Activated CD8-positive, alpha-beta T cell treated with anti-CD3 and anti-CD28 coated beads, Interleukin-2, amount 10 ng/mL, durations not matched to agents 7 days and 5 days (primary cell): ENCODE measurements around the gene RHOH. TPM values are rescaled to one million over a fixed set of nuclear protein-coding genes. Genes with fewer than 3 reads are reported as not detected.

ENCODE experiments used
- ATAC-seq: fragments of 150-1000 bp; cut with Tn5 transposase; one replicate; pipeline ENCODE4 v1.10.0; 2021; ENCODE audit warnings: moderate library complexity
- CTCF ChIA-PET: fragments of 350-600 bp; sonication (Branson Sonifier 250); formaldehyde crosslinking; loops from one replicate; lab custom pipeline; 2021; ENCODE audit warnings: antibody characterized with exemption; lab: Charles Lee
- POLR2A ChIA-PET: fragments of 350-600 bp; sonication (Branson Sonifier 250); formaldehyde crosslinking; loops from one replicate; lab custom pipeline; 2021; ENCODE audit warnings: antibody characterized with exemption; lab: Charles Lee
- DNase-seq: peaks from one replicate; pipeline ENCODE4 v3.0.0-alpha.2; 2020
- H3K27ac Mint-ChIP-seq: one replicate; pipeline ENCODE4 v1.8.0; 2021; ENCODE audit warnings: mild to moderate bottlenecking, mixed read lengths
- H3K27me3 Mint-ChIP-seq: one replicate; pipeline ENCODE4 v1.8.0; 2021; ENCODE audit warnings: low read depth, mixed read lengths
- H3K36me3 Mint-ChIP-seq: one replicate; pipeline ENCODE4 v1.8.0; 2021; ENCODE audit warnings: low read depth, mixed read lengths
- H3K4me1 Mint-ChIP-seq: one replicate; pipeline ENCODE4 v1.8.0; 2021; ENCODE audit warnings: low read depth, mixed read lengths
- H3K4me3 Mint-ChIP-seq: one replicate; pipeline ENCODE4 v1.8.0; 2021; ENCODE audit warnings: mild to moderate bottlenecking, mixed read lengths
- H3K9me3 Mint-ChIP-seq: one replicate; pipeline ENCODE4 v1.8.0; 2022; ENCODE audit warnings: mixed read lengths; ENCODE audit not compliant: insufficient read depth
- total RNA-seq, 2 experiments: library from RNA; stranded (reverse); gene quantifications; one replicate each; pipeline ENCODE4 v1.2.3, GENCODE V29; 2021

The RHOH gene
- total RNA-seq, 2 experiments from 2014 or later = 147 to 159 TPM

- CTCF ChIA-PET = interaction anchor here (1.2 to 3.4 kb wide), 4 partner anchors 49 to 178 kb away, joined by 3 to 16 read pairs (median 4); partner anchors contain the start of gene N4BP2
These were observed 37.7 kb downstream of the RHOH start for GRCh38 chr4:40234519-40235039.

GRCh38 chr4:40238008-40238699, 41.3 kb downstream of the RHOH start:
- POLR2A ChIA-PET = interaction anchor here (0.6 to 4.7 kb wide), 23 partner anchors 9 to 378 kb away, joined by 3 to 20 read pairs (median 4); partner anchors contain the start of genes N4BP2 and RHOH
- no peaks in the 10 kb centered on the region for H3K9me3 Mint-ChIP-seq
- peaks cover 88% of the 10 kb centered on the region for H3K4me1 Mint-ChIP-seq
- peaks cover 91% of the 10 kb centered on the region for H3K36me3 Mint-ChIP-seq
- H3K27me3 Mint-ChIP-seq = no peaks in the 10 kb centered on the region
- peak overlapping the region; percentile 96 for H3K27ac Mint-ChIP-seq
- H3K4me3 Mint-ChIP-seq = peak overlapping the region; percentile 71
- peak; percentile 47 for DNase-seq
- CTCF ChIA-PET = interaction anchor here (0.7 to 4.9 kb wide), 22 partner anchors 8 to 181 kb away, joined by 3 to 37 read pairs (median 5); partner anchors contain the start of gene N4BP2
- peak; percentile 11 for ATAC-seq

More at GRCh38 chr4:40234519-40235039, 37.7 kb downstream of the RHOH start:
- H3K9me3 Mint-ChIP-seq = no peaks in the 10 kb centered on the region
- peak overlapping the region; percentile 32 for H3K4me3 Mint-ChIP-seq
- DNase-seq (no peak), ATAC-seq (no peak)
- peak overlapping the region; percentile 85 for H3K27ac Mint-ChIP-seq
- H3K4me1 Mint-ChIP-seq = peaks cover 90% of the 10 kb centered on the region
- H3K27me3 Mint-ChIP-seq = no peaks in the 10 kb centered on the region
- peaks cover 82% of the 10 kb centered on the region for H3K36me3 Mint-ChIP-seq
- POLR2A ChIA-PET = interaction anchor here (1.2 to 4.7 kb wide), 3 partner anchors 20 to 35 kb away, joined by 3 to 20 read pairs (median 3); no protein-coding TSS in a partner anchor

- ChIA-PET POLR2A (interaction anchor here (0.6 to 4.3 kb wide), 17 partner anchors 8 to 1170 kb away, joined by 3 to 18 read pairs (median 4); partner anchors contain the start of gene RHOH), CTCF (interaction anchor here (1.0 to 4.9 kb wide), 12 partner anchors 9 to 182 kb away, joined by 3 to 37 read pairs (median 6); partner anchors contain the start of gene N4BP2)
- peaks cover 89% of the 10 kb centered on the region for H3K4me1 Mint-ChIP-seq
- DNase-seq (peak; percentile 92), ATAC-seq (peak; percentile 91)
- no peaks in the 10 kb centered on the region for H3K9me3 Mint-ChIP-seq
- peaks cover 92% of the 10 kb centered on the region for H3K36me3 Mint-ChIP-seq
- H3K27me3 Mint-ChIP-seq = no peaks in the 10 kb centered on the region
- peak overlapping the region; percentile 96 for H3K27ac Mint-ChIP-seq
- peak overlapping the region; percentile 71 for H3K4me3 Mint-ChIP-seq
These were observed 42.1 kb downstream of the RHOH start for GRCh38 chr4:40238700-40239548.

GRCh38 chr4:40240040-40240653, 43.3 kb downstream of the RHOH start:
- CTCF ChIA-PET = interaction anchor here (0.7 to 4.9 kb wide), 9 partner anchors 9 to 183 kb away, joined by 3 to 37 read pairs (median 6); partner anchors contain the start of gene N4BP2
- no peak for DNase-seq
- Mint-ChIP-seq H3K27ac (peak overlapping the region; percentile 96), H3K4me3 (peak overlapping the region; percentile 71), H3K9me3 (no peaks in the 10 kb centered on the region), H3K27me3 (no peaks in the 10 kb centered on the region), H3K4me1 (peaks cover 87% of the 10 kb centered on the region), H3K36me3 (peaks cover 90% of the 10 kb centered on the region)
- ATAC-seq = no peak
- POLR2A ChIA-PET = interaction anchor here (0.6 to 4.3 kb wide), 12 partner anchors 9 to 80 kb away, joined by 3 to 12 read pairs (median 4); partner anchors contain the start of gene RHOH

- POLR2A ChIA-PET = interaction anchor here (1.2 to 4.3 kb wide), 3 partner anchors 16 to 36 kb away, joined by 4 to 12 read pairs (median 4); no protein-coding TSS in a partner anchor
- Mint-ChIP-seq H3K9me3 (no peaks in the 10 kb centered on the region), H3K4me3 (peak overlapping the region; percentile 67), H3K4me1 (peaks cover 92% of the 10 kb centered on the region), H3K36me3 (peaks cover 92% of the 10 kb centered on the region), H3K27ac (peak overlapping the region; percentile 81), H3K27me3 (no peaks in the 10 kb centered on the region)
- CTCF ChIA-PET = interaction anchor here (1.9 to 4.9 kb wide), 3 partner anchors 11 to 76 kb away, joined by 10 to 37 read pairs (median 26); no protein-coding TSS in a partner anchor
- ATAC-seq (no peak), DNase-seq (no peak)
These were observed 44.2 kb downstream of the RHOH start for GRCh38 chr4:40241026-40241425.

- DNase-seq = peak; percentile 39
- peak; percentile 4 for ATAC-seq
- Mint-ChIP-seq H3K27ac (peak overlapping the region; percentile 81), H3K4me1 (peaks cover 92% of the 10 kb centered on the region), H3K36me3 (peaks cover 92% of the 10 kb centered on the region), H3K27me3 (no peaks in the 10 kb centered on the region), H3K9me3 (no peaks in the 10 kb centered on the region), H3K4me3 (peak overlapping the region; percentile 67)
- ChIA-PET CTCF (interaction anchor here (1.0 to 4.9 kb wide), 7 partner anchors 12 to 75 kb away, joined by 3 to 37 read pairs (median 8); no protein-coding TSS in a partner anchor), POLR2A (interaction anchor here (0.6 to 4.3 kb wide), 13 partner anchors 11 to 783 kb away, joined by 3 to 12 read pairs (median 3); partner anchors contain the start of genes LIAS, N4BP2 and RPL9)
These were observed 45.1 kb downstream of the RHOH start for GRCh38 chr4:40241941-40242340.

GRCh38 chr4:40243386-40243948, 46.6 kb downstream of the RHOH start:
- ATAC-seq = peak; percentile 7

GRCh38 chr4:40244606-40245005, 47.8 kb downstream of the RHOH start:
- peak overlapping the region; percentile 72 for H3K4me3 Mint-ChIP-seq
- ChIA-PET CTCF (interaction anchor here (0.7 to 2.6 kb wide), 7 partner anchors 15 to 81 kb away, joined by 3 to 19 read pairs (median 4); no protein-coding TSS in a partner anchor), POLR2A (interaction anchor here (0.7 to 2.0 kb wide), 2 partner anchors 45 to 47 kb away, joined by 3 to 7 read pairs; no protein-coding TSS in a partner anchor)
- peaks cover 84% of the 10 kb centered on the region for H3K36me3 Mint-ChIP-seq
- peaks cover 89% of the 10 kb centered on the region for H3K4me1 Mint-ChIP-seq
- no peaks in the 10 kb centered on the region for H3K9me3 Mint-ChIP-seq
- no peaks in the 10 kb centered on the region for H3K27me3 Mint-ChIP-seq
- no peak for DNase-seq
- H3K27ac Mint-ChIP-seq = peak overlapping the region; percentile 94
- no peak for ATAC-seq

More at GRCh38 chr4:40243386-40243948, 46.6 kb downstream of the RHOH start:
- H3K4me3 Mint-ChIP-seq = peak overlapping the region; percentile 67
- ChIA-PET CTCF (interaction anchor here (1.0 to 2.6 kb wide), 3 partner anchors 64 to 74 kb away, joined by 4 to 19 read pairs (median 12); no protein-coding TSS in a partner anchor), POLR2A (interaction anchor here (0.9 to 4.3 kb wide), 4 partner anchors 36 to 65 kb away, joined by 3 to 12 read pairs (median 3); no protein-coding TSS in a partner anchor)
- no peaks in the 10 kb centered on the region for H3K9me3 Mint-ChIP-seq
- peak; percentile 59 for DNase-seq
- peak overlapping the region; percentile 81 for H3K27ac Mint-ChIP-seq
- H3K36me3 Mint-ChIP-seq = peaks cover 86% of the 10 kb centered on the region
- no peaks in the 10 kb centered on the region for H3K27me3 Mint-ChIP-seq
- H3K4me1 Mint-ChIP-seq = peaks cover 87% of the 10 kb centered on the region

- CTCF ChIA-PET = interaction anchor here (0.7 to 2.6 kb wide), 10 partner anchors 8 to 80 kb away, joined by 3 to 19 read pairs (median 4); no protein-coding TSS in a partner anchor
- peak overlapping the region; percentile 94 for H3K27ac Mint-ChIP-seq
- POLR2A ChIA-PET = interaction anchor here (0.6 to 2.0 kb wide), 6 partner anchors 15 to 189 kb away, joined by 3 to 7 read pairs (median 4); partner anchors contain the start of gene N4BP2
- DNase-seq (no peak), ATAC-seq (no peak)
- H3K9me3 Mint-ChIP-seq = no peaks in the 10 kb centered on the region
- peaks cover 87% of the 10 kb centered on the region for H3K4me1 Mint-ChIP-seq
- H3K27me3 Mint-ChIP-seq = no peaks in the 10 kb centered on the region
- H3K4me3 Mint-ChIP-seq = peak overlapping the region; percentile 72
- peaks cover 80% of the 10 kb centered on the region for H3K36me3 Mint-ChIP-seq
These were observed 48.7 kb downstream of the RHOH start for GRCh38 chr4:40245550-40245949.
